PC-3 (cell line): ENCODE results near the gene MAP1LC3B2.

Experiments used
- CTCF ChIP-seq: fragments of 300-600 bp; sonication (generic); conservative IDR thresholded peaks from 2 replicates; pipeline ENCODE4 v1.5.1; 2017; ENCODE audit warnings: antibody characterized with exemption, low read depth, mild to moderate bottlenecking, low read length
- EZH2 ChIP-seq: fragments of 300-600 bp; sonication (generic); IDR thresholded peaks from one replicate; pipeline ENCODE4 v1.6.1; 2017; ENCODE audit warnings: antibody characterized with exemption, mild to moderate bottlenecking, low read length; ENCODE audit not compliant: unreplicated experiment

DNA sequence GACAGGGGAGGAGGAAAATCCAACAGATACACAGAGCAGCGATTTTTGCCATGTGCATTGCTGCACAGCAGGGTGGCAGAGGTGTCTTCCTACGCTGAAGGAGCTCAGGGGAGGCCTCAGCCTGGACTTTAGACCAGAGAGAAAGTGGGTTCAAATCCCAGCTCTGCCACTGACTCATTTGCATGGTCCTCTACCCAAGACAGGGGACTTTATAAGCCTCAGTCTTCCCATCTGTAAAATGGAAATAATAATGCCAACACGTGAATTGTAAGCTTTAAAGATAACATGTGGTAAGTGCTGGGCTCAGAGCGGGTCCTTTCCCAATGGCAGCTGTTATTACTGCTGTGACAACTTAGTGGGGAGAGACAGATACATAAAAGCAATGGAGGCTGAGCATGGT, 62.0 kb downstream of the MAP1LC3B2 start:
- TF ChIP-seq CTCF, result no peak
- no peak for TF ChIP-seq EZH2
